ENCODE results near the gene DNM3.

- TF ChIP-seq, protein P1, sequence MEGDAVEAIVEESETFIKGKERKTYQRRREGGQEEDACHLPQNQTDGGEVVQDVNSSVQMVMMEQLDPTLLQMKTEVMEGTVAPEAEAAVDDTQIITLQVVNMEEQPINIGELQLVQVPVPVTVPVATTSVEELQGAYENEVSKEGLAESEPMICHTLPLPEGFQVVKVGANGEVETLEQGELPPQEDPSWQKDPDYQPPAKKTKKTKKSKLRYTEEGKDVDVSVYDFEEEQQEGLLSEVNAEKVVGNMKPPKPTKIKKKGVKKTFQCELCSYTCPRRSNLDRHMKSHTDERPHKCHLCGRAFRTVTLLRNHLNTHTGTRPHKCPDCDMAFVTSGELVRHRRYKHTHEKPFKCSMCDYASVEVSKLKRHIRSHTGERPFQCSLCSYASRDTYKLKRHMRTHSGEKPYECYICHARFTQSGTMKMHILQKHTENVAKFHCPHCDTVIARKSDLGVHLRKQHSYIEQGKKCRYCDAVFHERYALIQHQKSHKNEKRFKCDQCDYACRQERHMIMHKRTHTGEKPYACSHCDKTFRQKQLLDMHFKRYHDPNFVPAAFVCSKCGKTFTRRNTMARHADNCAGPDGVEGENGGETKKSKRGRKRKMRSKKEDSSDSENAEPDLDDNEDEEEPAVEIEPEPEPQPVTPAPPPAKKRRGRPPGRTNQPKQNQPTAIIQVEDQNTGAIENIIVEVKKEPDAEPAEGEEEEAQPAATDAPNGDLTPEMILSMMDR (IDR thresholded peaks at IDR 0.05): no peak
- no peak for TF ChIP-seq EZH2 (IDR thresholded peaks at IDR 0.05)
These were observed 344.7 kb downstream of the DNM3 start for GRCh38 chr1:172185996-172186395.

All from neural progenitor cell (in vitro differentiated cells).